GM12878 (cell line): Measurements from ENCODE around the gene CHD1. TPM values are rescaled to one million over a fixed set of nuclear protein-coding genes. Genes with fewer than 3 reads are reported as not detected.

Source experiments
- ATAC-seq: fragments of 200-7000 bp; cut with Tn5 transposase; 3 replicates; pipeline ENCODE4 v1.9.1; 2020; ENCODE audit warnings: mild to moderate bottlenecking, moderate library complexity
- BruUV-seq: library from RNA; stranded (reverse); fragments of 400-500 nt; replicated peaks from 2 replicates; lab custom pipeline; 2021; lab: Mats Ljungman, UMichigan
- CTCF ChIA-PET: fragments of 300-600 bp; sonication (Branson Sonifier 250); formaldehyde crosslinking; extraction: SDS; loops from one replicate; lab custom pipeline; 2021; ENCODE audit warnings: inconsistent platforms; lab: Yijun Ruan, JAX
- POLR2A ChIA-PET: fragments of 350-600 bp; formaldehyde crosslinking; extraction: SDS; loops from one replicate; lab custom pipeline; 2021; ENCODE audit warnings: inconsistent platforms; lab: Charles Lee
- RAD21 ChIA-PET: fragments of 300-600 bp; sonication (Branson Sonifier 250); formaldehyde crosslinking; loops from one replicate; lab custom pipeline; 2023; ENCODE audit warnings: antibody characterized with exemption; ENCODE audit not compliant: unreplicated experiment; lab: Charles Lee
- SMC1A ChIA-PET: fragments of 300-600 bp; sonication (Branson Sonifier 250); formaldehyde crosslinking; loops from one replicate; lab custom pipeline; 2023; ENCODE audit not compliant: unreplicated experiment, uncharacterized antibody; lab: Charles Lee
- DNase-seq: peaks from one replicate; pipeline ENCODE4 v3.0.0-alpha.2; 2011; ENCODE audit warnings: low read depth, low spot score
- FAIRE-seq: peaks from 3 replicates; lab custom pipeline; 2011; peaks lifted over from hg19 to GRCh38; lab: Jason Lieb, UNC
- H2AFZ ChIP-seq: 2 replicates; pipeline ENCODE4 v1.6.0; 2011; ENCODE audit warnings: low read depth, low read length, control low read depth; ENCODE audit not compliant: control insufficient read depth
- H3K27ac ChIP-seq: 2 replicates; pipeline ENCODE4 v1.5.1; 2011; ENCODE audit warnings: control low read depth; ENCODE audit not compliant: control insufficient read depth, insufficient read depth
- H3K27me3 ChIP-seq, 2 experiments: replicated peaks in 1 of 2; 2 replicates each; pipeline versions ENCODE4 v1.6.0 to v1.6.1; 2011; ENCODE audit warnings: low read length in 1 of 2; ENCODE audit not compliant: control insufficient read depth in 2 of 2, insufficient read depth in 2 of 2
- H3K36me3 ChIP-seq, 2 experiments: 2 replicates each; pipeline ENCODE4 v1.5.1; 2011; ENCODE audit warnings: low read length in 1 of 2; ENCODE audit not compliant: control insufficient read depth in 2 of 2, insufficient read depth in 2 of 2
- H3K4me1 ChIP-seq: 2 replicates; pipeline ENCODE4 v1.6.1; 2011; ENCODE audit warnings: mild to moderate bottlenecking, low read length, moderate library complexity, mixed read lengths; ENCODE audit not compliant: control insufficient read depth, insufficient read depth
- H3K4me2 ChIP-seq: 2 replicates; pipeline ENCODE4 v1.6.0; 2011; ENCODE audit warnings: control low read depth; ENCODE audit not compliant: control insufficient read depth, insufficient read depth
- H3K4me3 ChIP-seq: fragments of 200-600 bp; sonication (generic); 2 replicates; pipeline ENCODE4 v1.5.1; 2016
- H3K79me2 ChIP-seq: 2 replicates; pipeline ENCODE4 v1.6.0; 2011; ENCODE audit warnings: low read length; ENCODE audit not compliant: control insufficient read depth, insufficient read depth
- H3K9ac ChIP-seq: 2 replicates; pipeline ENCODE4 v1.8.0; 2011; ENCODE audit warnings: low read length, control low read depth, mixed read lengths; ENCODE audit not compliant: control insufficient read depth, insufficient read depth
- H3K9me3 ChIP-seq: replicated peaks from 3 replicates; pipeline ENCODE4 v1.5.1; 2011; ENCODE audit warnings: mild to moderate bottlenecking, low read length; ENCODE audit not compliant: control insufficient read depth, insufficient read depth
- H4K20me1 ChIP-seq: 2 replicates; pipeline ENCODE4 v1.6.0; 2011; ENCODE audit not compliant: control insufficient read depth, insufficient read depth
- CBX5 ChIP-seq: sonication (generic); IDR thresholded peaks from 2 replicates; pipeline ENCODE4 v1.6.1; 2016; ENCODE audit warnings: low read depth, moderate library complexity, mild to moderate bottlenecking, inconsistent platforms
- CEBPB ChIP-seq, 2 experiments: fragments of 150-350 bp in 1 of 2; IDR thresholded peaks; 2 replicates each; pipeline ENCODE4 v1.6.1; 2012 to 2014; ENCODE audit warnings: low read depth in 2 of 2, low read length in 2 of 2, borderline replicate concordance in 1 of 2, inconsistent platforms in 1 of 2
- CEBPZ ChIP-seq: fragments of 150-350 bp; IDR thresholded peaks from 2 replicates; pipeline ENCODE4 v1.6.1; 2016; ENCODE audit warnings: low read depth, low read length
- CREB1 ChIP-seq: IDR thresholded peaks from 2 replicates; pipeline ENCODE4 v1.6.1; 2012; ENCODE audit warnings: low read depth, mild to moderate bottlenecking, inconsistent platforms
- ELK1 ChIP-seq: IDR thresholded peaks from 2 replicates; pipeline ENCODE4 v1.6.1; 2012; ENCODE audit warnings: low read depth, low read length, improper control_type of control experiment
- EZH2 ChIP-seq: IDR thresholded peaks from 2 replicates; pipeline ENCODE4 v1.6.1; 2012; ENCODE audit warnings: low read depth, mild to moderate bottlenecking, control low read depth, inconsistent platforms, low read length, borderline replicate concordance; ENCODE audit not compliant: control insufficient read depth
- FOXM1 ChIP-seq: IDR thresholded peaks from 2 replicates; pipeline ENCODE4 v1.6.1; 2012; ENCODE audit warnings: low read depth, mild to moderate bottlenecking, inconsistent platforms, low read length, moderate library complexity
- KAT2A ChIP-seq: conservative IDR thresholded peaks from 2 replicates; pipeline ENCODE4 v1.6.1; 2011; ENCODE audit warnings: low read depth, low read length; ENCODE audit not compliant: control insufficient read depth
- MLLT1 ChIP-seq: fragments of 450-650 bp; IDR thresholded peaks from 2 replicates; pipeline ENCODE4 v1.6.1; 2016; ENCODE audit warnings: mild to moderate bottlenecking
- MYB ChIP-seq: fragments of 150-350 bp; IDR thresholded peaks from 2 replicates; pipeline ENCODE4 v1.6.1; 2014; ENCODE audit warnings: mild to moderate bottlenecking, low read depth, low read length, borderline replicate concordance
- SMAD1 ChIP-seq: fragments of 450-650 bp; IDR thresholded peaks from 2 replicates; pipeline ENCODE4 v1.6.1; 2018; ENCODE audit warnings: mild to moderate bottlenecking, low read depth; ENCODE audit not compliant: partially characterized antibody
- ZBED1 ChIP-seq: IDR thresholded peaks from 2 replicates; pipeline ENCODE4 v1.6.1; 2016; ENCODE audit warnings: borderline replicate concordance
- WGBS: methylation state at CpG from one replicate; pipeline ENCODE4 v1.1.6; 2016; ENCODE audit warnings: low lambda C conversion rate; ENCODE audit not compliant: insufficient replicate concordance, insufficient coverage; ENCODE audit errors: missing lambda C conversion rate; 5-methylcytosine and 5-hydroxymethylcytosine counted together
- in situ Hi-C: fragments of 300-500 bp; cut with MboI; formaldehyde crosslinking; loops from 9 replicates; pipeline ENCODE4 v1.14.3; 2018; ENCODE audit warnings: mixed read lengths
- intact Hi-C: fragments of 100-400 bp; cut with micrococcal nuclease; formaldehyde crosslinking; loops from one replicate; pipeline ENCODE4 v1.14.2; 2022; ENCODE audit not compliant: unreplicated experiment
- polyA plus RNA-seq, 11 experiments: library from polyadenylated mRNA; depleted of rRNA in 4 of 11; unstranded in 6 of 11; stranded (reverse) in 5 of 11; fragments of >200 nt; fragmentation: Nextera tagmentation in 4 of 11; fragmentation: Illumina TruSeq in 1 of 11; extraction: Ambion mirVana in 4 of 11; extraction: Trizol in 1 of 11; gene quantifications; 1 replicate in 1 of 11; 2 replicates in 10 of 11; pipeline versions ENCODE4 v1.2.1 to v1.2.3, GENCODE V29; 2011 to 2016; ENCODE audit warnings: inconsistent platforms in 2 of 11, missing spikeins in 2 of 11, low read depth in 1 of 11
- total RNA-seq, 4 experiments: library from RNA; depleted of rRNA in 3 of 4; stranded (reverse); fragments of >200 nt in 3 of 4; fragmentation: Illumina TruSeq in 1 of 4; extraction: Trizol in 1 of 4; gene quantifications; 2 replicates each; pipeline versions ENCODE4 v1.2.1 to v1.2.3, GENCODE V29; 2013 to 2021

The CHD1 gene
- total and polyA plus RNA-seq, 10 of the 15 experiments (the other 5 are each of a cell fraction or from before 2014, with no cell fraction given), result 25.5 to 158 (median 50.5) TPM

GRCh38 chr5:98941131-98941883 is 12.5 kb upstream of the CHD1 start (continued):
- TF ChIP-seq MYB (no peak), SMAD1 (no peak), CBX5 (no peak), ZBED1 (no peak), CEBPZ (no peak), CEBPB (IDR thresholded peaks at IDR 0.05; ENCODE audit: borderline replicate concordance in 1 of 2, low read depth in 2 of 2, low read length in 2 of 2) (no peak), CREB1 (no peak)

GRCh38 chr5:98940581-98940980 is 11.8 kb upstream of the CHD1 start:
- no peak for FAIRE-seq
- SMC1A ChIA-PET, result interaction anchor here (1.4 to 2.0 kb wide), 3 partner anchors 10 to 92 kb away, joined by 3 to 5 read pairs (median 5); no protein-coding TSS in a partner anchor
- BruUV-seq, result no TSS peak
- RAD21 ChIA-PET, result no interaction called here
- no peaks in the 10 kb centered on the region for H4K20me1 ChIP-seq
- no peaks in the 10 kb centered on the region for H3K9me3 ChIP-seq
- H3K27me3 ChIP-seq, result no peaks in the 10 kb centered on the region
- H3K36me3 ChIP-seq, result no peaks in the 10 kb centered on the region
- H3K79me2 ChIP-seq, result no peaks in the 10 kb centered on the region
- no peak overlapping the region for H3K9ac ChIP-seq
- no peak for ATAC-seq
- no peak for DNase-seq
- POLR2A ChIA-PET, result no interaction called here
- CTCF ChIA-PET, result interaction anchor here (0.8 to 1.5 kb wide), 3 partner anchors 10 to 33 kb away, joined by 3 to 4 read pairs (median 4); no protein-coding TSS in a partner anchor
- no peak overlapping the region for H2AFZ ChIP-seq
- H3K4me1 ChIP-seq, result no peaks in the 10 kb centered on the region
- H3K4me2 ChIP-seq, result no peak overlapping the region
- in situ Hi-C loops, result no loop called here
- no peak overlapping the region for H3K4me3 ChIP-seq
- 98% methylated on average over 2 of the region's 2 CpGs for WGBS
- H3K27ac ChIP-seq, result no peak overlapping the region
- intact Hi-C loops, result no loop called here
- TF ChIP-seq MLLT1 (no peak), FOXM1 (no peak), ELK1 (no peak), EZH2 (no peak), KAT2A (no peak)
